Measurements from ENCODE around the gene GATA6. TPM values are rescaled to one million over a fixed set of nuclear protein-coding genes. Genes with fewer than 3 reads are reported as not detected.

Gene GATA6
- total RNA-seq, 2 donors from 2014 or later = 106 to 158 TPM

DNA sequence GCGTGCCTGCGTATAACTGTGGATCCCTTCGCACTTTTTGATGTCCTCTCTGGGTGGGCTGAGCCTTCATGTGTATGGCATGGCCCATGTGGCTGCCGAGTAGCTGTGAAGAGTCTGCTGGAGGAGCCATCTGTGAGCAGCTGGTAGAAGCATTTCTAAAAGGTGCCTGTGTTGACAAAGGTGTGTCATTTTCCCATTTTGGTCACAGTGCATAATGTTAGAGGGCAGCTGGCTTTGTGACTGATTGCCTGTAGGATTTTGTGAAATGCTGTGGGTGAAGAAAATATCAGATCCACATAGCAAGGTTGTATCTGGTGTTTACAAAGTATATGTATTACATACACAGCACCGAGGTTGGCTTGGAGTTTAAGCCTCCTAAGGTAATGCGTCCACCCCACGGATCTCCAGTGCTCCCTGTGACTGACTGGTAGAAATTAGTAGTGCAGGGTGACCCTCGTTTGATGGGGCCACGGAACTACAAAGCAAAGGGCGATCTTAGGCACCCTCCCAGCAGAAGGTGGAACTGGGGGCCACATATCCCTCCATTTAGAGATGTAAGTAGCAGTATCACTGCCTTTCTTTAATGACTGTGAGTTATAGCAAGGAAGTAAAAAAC, 16.5 kb downstream of the GATA6 start:
- Mint-ChIP-seq H3K4me1 (peaks cover 62% of the 10 kb centered on the region), H3K36me3 (ENCODE audit: low read depth) (peaks cover 72% of the 10 kb centered on the region), H3K27me3 (ENCODE audit: insufficient read depth) (no peaks in the 10 kb centered on the region), H3K4me3 (no peak overlapping the region), H3K27ac (peak overlapping the region; percentile 78), H3K9me3 (no peaks in the 10 kb centered on the region)
- peaks cover 96% of the 10 kb centered on the region for H3K36me3 ChIP-seq (ENCODE audit: control insufficient read depth, insufficient read depth, low read length)
- no peak overlapping the region for H3K27ac ChIP-seq (ENCODE audit: low read depth, low read length)
- DNase-seq = peak; percentile 41
- H3K9me3 ChIP-seq (ENCODE audit: control insufficient read depth, low read length) = no peaks in the 10 kb centered on the region
- peak overlapping the region; percentile 69 for H3K4me3 ChIP-seq (ENCODE audit: low read length)
- H3K9ac ChIP-seq (ENCODE audit: extremely low read depth, low read length, poor library complexity, severe bottlenecking) = peak overlapping the region; percentile 40
- peaks cover 28% of the 10 kb centered on the region for H3K4me1 ChIP-seq (ENCODE audit: control insufficient read depth, insufficient read depth, low read length)
- 90 to 92% methylated on average over 7 to 10 of the region's 10 CpGs for WGBS, 2 experiments (ENCODE audit: insufficient coverage in 1 of 2, insufficient read length in 1 of 2)
- no peaks in the 10 kb centered on the region for H3K27me3 ChIP-seq (ENCODE audit: control insufficient read depth, insufficient read depth, low read length, poor library complexity, severe bottlenecking)
- TF ChIP-seq, protein P1, sequence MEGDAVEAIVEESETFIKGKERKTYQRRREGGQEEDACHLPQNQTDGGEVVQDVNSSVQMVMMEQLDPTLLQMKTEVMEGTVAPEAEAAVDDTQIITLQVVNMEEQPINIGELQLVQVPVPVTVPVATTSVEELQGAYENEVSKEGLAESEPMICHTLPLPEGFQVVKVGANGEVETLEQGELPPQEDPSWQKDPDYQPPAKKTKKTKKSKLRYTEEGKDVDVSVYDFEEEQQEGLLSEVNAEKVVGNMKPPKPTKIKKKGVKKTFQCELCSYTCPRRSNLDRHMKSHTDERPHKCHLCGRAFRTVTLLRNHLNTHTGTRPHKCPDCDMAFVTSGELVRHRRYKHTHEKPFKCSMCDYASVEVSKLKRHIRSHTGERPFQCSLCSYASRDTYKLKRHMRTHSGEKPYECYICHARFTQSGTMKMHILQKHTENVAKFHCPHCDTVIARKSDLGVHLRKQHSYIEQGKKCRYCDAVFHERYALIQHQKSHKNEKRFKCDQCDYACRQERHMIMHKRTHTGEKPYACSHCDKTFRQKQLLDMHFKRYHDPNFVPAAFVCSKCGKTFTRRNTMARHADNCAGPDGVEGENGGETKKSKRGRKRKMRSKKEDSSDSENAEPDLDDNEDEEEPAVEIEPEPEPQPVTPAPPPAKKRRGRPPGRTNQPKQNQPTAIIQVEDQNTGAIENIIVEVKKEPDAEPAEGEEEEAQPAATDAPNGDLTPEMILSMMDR (conservative IDR thresholded peaks at IDR 0.05) = no peak

DNA sequence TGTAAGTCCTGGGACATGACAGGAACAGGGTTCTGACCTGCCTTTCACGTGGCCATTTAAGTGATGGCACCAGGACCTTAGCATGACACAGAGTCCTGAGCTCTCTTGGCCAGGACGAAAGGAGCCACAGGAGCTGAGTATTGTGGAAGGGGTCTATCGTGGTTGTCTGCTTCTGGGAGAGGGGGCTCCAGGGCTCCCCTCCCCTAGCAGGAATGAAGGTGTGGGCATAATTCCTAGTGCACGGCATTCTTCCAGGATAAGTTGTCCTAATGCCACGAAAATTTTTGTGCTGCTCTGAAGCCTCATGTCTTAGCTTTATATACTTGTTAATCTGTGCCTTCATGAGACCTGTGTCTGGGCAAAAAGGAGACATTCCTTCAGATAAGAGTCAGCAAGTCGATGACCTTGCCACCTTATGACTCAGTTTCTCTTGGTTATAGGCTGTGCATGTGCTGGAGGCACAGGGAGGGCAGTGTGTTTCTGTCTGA, 17.1 kb downstream of the GATA6 start:
- Mint-ChIP-seq H3K27me3 (ENCODE audit: insufficient read depth) (no peaks in the 10 kb centered on the region), H3K4me3 (no peak overlapping the region), H3K27ac (peak overlapping the region; percentile 78), H3K4me1 (peaks cover 60% of the 10 kb centered on the region), H3K36me3 (ENCODE audit: low read depth) (peaks cover 68% of the 10 kb centered on the region), H3K9me3 (no peaks in the 10 kb centered on the region)
- Histone ChIP-seq H3K9ac (ENCODE audit: extremely low read depth, low read length, poor library complexity, severe bottlenecking) (peak overlapping the region; percentile 40), H3K4me1 (ENCODE audit: control insufficient read depth, insufficient read depth, low read length) (peaks cover 25% of the 10 kb centered on the region), H3K36me3 (ENCODE audit: control insufficient read depth, insufficient read depth, low read length) (peaks cover 94% of the 10 kb centered on the region), H3K9me3 (ENCODE audit: control insufficient read depth, low read length) (no peaks in the 10 kb centered on the region), H3K4me3 (ENCODE audit: low read length) (peak overlapping the region; percentile 69), H3K27ac (ENCODE audit: low read depth, low read length) (no peak overlapping the region), H3K27me3 (ENCODE audit: control insufficient read depth, insufficient read depth, low read length, poor library complexity, severe bottlenecking) (no peaks in the 10 kb centered on the region)
- TF ChIP-seq, protein P1 (conservative IDR thresholded peaks at IDR 0.05) = no peak
- peak; percentile 35 for DNase-seq
- WGBS, 2 experiments (ENCODE audit: insufficient coverage in 1 of 2, insufficient read length in 1 of 2) = 93 to 98% methylated on average over 6 of the region's 6 CpGs

DNA sequence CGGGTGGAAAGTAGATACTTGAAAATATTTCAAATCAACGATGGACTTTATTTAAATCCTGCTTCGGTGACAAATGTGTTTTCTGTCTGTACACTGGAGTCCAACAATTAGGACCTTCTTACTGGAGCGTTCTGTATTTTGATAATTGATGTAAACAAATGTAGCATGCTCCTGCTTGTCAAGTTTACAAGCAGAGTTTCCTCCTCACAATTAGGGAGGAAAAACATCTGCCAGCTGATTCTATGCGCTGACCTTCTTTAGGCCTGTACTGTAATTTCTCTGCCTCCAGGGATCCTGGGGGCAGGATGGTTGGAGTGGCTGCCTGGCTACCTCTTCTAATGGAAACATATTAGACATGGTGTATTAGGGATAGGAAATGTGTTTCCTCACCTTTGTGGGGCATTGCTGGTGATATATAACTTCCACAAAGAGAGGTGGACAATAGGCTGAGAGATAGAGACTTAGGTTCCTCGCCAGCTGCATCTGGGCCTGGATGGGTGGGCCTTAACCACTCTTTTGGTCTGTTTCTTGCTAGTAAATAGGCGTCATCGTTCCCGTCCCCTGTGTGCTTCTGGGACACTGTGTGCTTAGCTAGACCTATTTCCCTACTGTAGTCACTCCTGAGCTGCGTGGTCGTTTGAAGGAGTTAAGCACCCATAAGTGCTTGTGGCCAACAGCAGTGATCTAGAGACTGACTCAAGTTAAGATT, 19.3 kb downstream of the GATA6 start:
- Histone ChIP-seq H3K9ac (ENCODE audit: extremely low read depth, low read length, poor library complexity, severe bottlenecking) (peak overlapping the region; percentile 40), H3K36me3 (ENCODE audit: control insufficient read depth, insufficient read depth, low read length) (peaks cover 92% of the 10 kb centered on the region), H3K4me1 (ENCODE audit: control insufficient read depth, insufficient read depth, low read length) (peaks cover 30% of the 10 kb centered on the region), H3K4me3 (ENCODE audit: low read length) (peak overlapping the region; percentile 69), H3K9me3 (ENCODE audit: control insufficient read depth, low read length) (no peaks in the 10 kb centered on the region), H3K27me3 (ENCODE audit: control insufficient read depth, insufficient read depth, low read length, poor library complexity, severe bottlenecking) (no peaks in the 10 kb centered on the region), H3K27ac (ENCODE audit: low read depth, low read length) (no peak overlapping the region)
- peaks cover 68% of the 10 kb centered on the region for H3K4me1 Mint-ChIP-seq
- H3K4me3 Mint-ChIP-seq = peak overlapping the region; percentile 13
- H3K36me3 Mint-ChIP-seq (ENCODE audit: low read depth) = peaks cover 68% of the 10 kb centered on the region
- no peaks in the 10 kb centered on the region for H3K9me3 Mint-ChIP-seq
- DNase-seq = peak; percentile 42
- TF ChIP-seq, protein P1 (conservative IDR thresholded peaks at IDR 0.05) = no peak
- no peaks in the 10 kb centered on the region for H3K27me3 Mint-ChIP-seq (ENCODE audit: insufficient read depth)
- H3K27ac Mint-ChIP-seq = peak overlapping the region; percentile 80
- WGBS, 2 experiments (ENCODE audit: insufficient coverage in 1 of 2, insufficient read length in 1 of 2) = 89 to 93% methylated on average over 11 of the region's 11 CpGs

All from endodermal cell (in vitro differentiated cells).